ENCODE data around the gene SLC6A5. TPM values are rescaled to one million over a fixed set of nuclear protein-coding genes. Genes with fewer than 3 reads are reported as not detected.

Gene SLC6A5
- total RNA-seq, 1 donor from 2014 or later = not detected

DNA sequence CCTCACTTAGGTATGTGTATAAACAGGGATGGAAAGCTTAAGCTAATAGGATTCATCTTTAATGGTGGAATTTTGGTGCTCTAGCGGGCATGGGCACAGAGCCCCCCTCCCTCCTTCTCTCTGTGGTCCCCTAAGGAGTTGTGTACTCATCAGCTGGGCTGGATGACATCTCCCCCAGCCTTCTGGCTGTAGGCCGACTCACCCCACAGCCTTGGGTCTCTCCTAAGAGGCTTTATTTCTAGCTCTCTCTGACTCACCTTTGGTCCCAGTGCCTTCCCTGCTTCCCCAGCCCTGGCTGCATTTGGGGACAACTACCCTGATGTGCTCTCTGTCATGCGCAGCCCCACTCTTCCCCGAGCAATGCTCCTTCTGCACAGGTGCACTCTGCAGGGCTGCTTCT is 26.9 kb downstream of the SLC6A5 start:
- no peak for DNase-seq

DNA sequence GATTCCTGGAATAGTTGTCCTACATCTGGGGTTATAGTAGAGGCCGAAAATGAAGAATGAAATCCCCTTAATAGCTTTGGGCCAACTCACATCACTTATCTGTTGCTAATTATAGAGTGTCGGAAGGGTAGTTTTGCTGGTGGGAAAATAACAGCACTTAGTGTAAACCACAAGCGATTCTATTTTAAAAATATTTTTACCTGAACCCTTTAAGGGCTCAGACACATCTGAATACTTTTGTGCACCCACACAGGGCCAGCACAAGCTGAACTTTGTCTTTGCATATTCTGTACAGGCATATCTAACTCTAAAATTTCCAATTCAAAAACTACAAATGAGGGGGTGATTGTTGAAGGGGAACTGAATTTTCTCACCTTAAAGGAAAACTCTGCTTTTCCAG is 27.6 kb downstream of the SLC6A5 start:
- DNase-seq = no peak

- no peak for DNase-seq
Observed at GRCh38 chr11:20627701-20628100, 28.3 kb downstream of the SLC6A5 start.

GRCh38 chr11:20631519-20632168 is 32.2 kb downstream of the SLC6A5 start:
- no peak for DNase-seq

- no peak for DNase-seq
Observed at GRCh38 chr11:20632169-20632532, 32.7 kb downstream of the SLC6A5 start.

GRCh38 chr11:20634044-20634443 is 34.6 kb downstream of the SLC6A5 start:
- DNase-seq = no peak

- no peak for DNase-seq
Observed at GRCh38 chr11:20634781-20635180, 35.4 kb downstream of the SLC6A5 start.

DNA sequence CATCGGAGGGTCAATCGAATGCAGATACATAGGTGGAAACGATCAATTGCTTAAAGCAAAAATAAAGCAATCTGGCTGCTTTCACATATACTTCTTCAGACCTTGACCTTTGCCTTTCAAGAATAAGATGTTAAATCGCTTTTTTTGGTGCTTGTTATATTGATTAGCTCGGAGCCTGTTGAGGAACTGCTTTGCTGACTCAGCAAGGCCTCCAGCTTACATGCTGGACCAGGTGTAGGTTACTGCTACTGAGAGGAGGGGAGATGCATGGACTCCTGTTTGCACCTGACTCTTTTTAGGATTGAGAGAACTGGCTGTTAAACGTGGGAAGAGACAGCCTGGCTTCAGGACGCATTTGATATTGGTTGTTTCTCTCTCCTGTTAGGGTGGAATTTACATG is 38.7 kb downstream of the SLC6A5 start:
- no peak for DNase-seq

DNA sequence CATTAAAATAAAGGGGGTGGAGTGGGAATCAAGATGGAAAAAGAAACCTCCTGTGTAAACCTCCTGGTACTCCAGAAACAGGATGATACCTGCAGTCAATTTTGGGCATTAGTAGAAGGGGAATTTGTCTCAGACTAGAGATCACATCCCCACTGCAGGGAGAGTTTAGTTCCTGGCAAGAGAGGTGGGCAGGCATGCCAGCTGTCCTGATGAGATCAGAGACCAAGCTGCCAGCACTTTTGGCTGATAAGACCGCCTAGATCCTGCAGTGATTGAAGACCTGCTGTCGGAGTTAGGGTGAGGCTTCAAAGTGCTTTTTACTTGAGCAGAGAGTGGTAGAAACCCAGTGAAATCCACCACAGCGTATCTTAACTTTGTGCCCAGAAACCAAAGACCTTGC is 40.3 kb downstream of the SLC6A5 start:
- DNase-seq = no peak

DNA sequence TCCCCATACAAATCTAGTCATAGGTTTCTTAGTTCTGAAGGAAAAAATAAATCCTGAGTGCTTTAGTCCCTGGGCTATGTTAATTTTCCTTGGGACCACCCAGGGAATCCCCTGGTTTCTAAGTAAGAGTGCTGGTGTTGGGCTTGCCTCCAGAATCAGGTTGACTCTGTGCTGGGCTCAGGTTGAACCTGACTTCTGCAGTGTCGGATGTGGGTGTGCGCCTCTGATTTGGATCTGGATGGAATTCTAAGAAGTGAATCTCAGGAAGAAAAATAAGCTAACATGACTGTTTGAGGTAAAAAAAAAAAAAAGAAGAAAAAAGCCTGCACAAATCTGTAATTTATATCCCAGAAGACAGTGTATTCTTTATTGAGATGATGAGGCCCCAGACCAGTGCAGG is 41.0 kb downstream of the SLC6A5 start:
- DNase-seq = no peak

GRCh38 chr11:20644360-20644759 is 45.0 kb downstream of the SLC6A5 start:
- no peak for DNase-seq

DNA sequence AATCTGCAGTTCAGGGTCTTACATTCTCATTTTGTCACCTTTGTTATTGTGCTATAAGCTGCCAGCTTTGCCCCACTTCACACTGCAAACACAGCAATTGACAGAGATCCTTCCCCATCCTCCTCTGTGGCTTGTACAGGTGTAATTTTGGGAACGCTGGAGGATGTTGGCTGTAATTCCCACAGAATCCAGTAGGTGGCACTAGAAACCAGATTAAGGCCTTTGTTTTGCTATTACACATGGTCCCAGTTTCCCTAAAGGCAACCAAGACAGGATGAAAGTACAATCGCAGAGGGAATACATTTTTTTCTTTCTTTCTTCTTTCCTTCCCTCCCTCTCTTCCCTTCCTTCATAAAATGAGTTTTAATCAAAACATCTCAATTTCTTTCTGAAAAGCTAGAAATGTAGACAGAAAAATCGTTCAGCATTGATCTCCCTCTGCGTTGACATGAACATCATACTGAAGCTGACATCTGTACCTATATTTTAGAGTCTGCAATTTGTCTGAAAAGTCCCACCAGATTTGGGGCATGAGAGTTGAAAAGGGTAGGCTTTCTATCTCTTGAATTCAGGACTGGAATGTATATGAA is 48.7 kb downstream of the SLC6A5 start:
- peak; percentile 69 for DNase-seq

DNA sequence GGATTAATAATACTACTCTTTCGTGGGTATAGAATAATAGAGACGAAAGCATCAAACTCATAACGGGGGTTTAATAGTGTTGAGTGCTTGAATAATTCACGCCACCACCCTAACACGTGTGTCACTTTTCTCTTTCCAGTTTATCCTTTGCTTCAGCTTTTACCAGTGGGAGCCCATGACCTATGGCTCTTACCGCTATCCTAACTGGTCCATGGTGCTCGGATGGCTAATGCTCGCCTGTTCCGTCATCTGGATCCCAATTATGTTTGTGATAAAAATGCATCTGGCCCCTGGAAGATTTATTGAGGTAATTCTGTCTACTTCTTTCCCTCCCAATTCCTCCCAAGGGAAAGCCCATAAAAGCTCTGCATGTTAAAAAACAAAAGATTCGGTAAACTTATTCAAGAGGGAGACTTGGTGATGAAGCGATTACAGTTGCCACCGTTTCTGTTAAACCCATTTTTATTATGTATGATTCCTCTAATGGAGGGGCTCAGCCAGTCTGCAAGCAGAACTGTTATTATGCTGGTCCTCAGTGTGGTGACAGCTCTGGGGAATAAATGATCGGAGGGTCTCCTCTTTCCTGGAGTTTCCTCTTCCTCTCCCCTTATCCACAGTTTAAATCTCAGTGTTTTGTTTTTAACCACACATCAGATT is 52.9 kb downstream of the SLC6A5 start:
- no peak for DNase-seq

DNA sequence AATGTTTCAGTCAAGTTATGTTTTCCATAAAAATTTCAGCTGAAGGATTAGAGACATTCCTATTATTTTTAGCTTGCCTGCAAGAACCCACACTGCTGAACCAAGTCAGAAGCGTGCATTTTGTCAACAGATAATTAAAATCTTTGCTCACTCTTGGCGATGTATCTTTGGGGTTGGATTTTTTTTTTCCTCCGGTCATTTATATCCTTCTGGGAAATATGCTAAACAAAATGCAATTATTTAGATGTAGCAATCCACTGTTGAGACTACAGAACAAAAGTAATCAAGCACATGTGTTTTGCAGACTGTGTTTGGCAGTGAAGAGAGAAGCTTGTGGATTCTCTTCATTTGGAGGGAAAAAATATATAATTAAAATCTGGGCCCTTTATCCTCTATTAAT is 54.6 kb downstream of the SLC6A5 start:
- DNase-seq = no peak

GRCh38 chr11:20656901-20657300 is 57.5 kb downstream of the SLC6A5 start:
- no peak for DNase-seq

GRCh38 chr11:20658135-20658534 is 58.7 kb downstream of the SLC6A5 start:
- DNase-seq = no peak

DNA sequence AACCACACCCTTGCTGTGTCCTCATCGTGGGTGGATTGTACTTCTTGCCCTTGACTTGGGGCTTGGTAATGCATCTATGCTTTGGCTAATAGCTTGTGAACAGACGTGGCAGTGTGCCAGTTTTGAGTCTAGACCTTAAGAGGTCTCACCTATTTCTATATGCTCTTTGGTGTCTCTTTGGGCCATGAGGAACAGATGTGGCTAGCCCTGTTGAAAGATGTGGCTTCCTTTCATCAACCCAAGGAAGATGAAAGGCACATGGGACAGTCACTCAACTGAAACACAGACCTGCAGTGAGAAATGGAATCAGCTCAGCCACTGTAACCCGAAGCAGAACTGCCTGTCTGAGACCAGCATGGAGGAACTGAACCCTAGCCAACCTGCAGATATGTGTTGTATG is 62.0 kb downstream of the SLC6A5 start:
- DNase-seq = no peak

GRCh38 chr11:20661850-20662249 is 62.4 kb downstream of the SLC6A5 start:
- DNase-seq = no peak

DNA sequence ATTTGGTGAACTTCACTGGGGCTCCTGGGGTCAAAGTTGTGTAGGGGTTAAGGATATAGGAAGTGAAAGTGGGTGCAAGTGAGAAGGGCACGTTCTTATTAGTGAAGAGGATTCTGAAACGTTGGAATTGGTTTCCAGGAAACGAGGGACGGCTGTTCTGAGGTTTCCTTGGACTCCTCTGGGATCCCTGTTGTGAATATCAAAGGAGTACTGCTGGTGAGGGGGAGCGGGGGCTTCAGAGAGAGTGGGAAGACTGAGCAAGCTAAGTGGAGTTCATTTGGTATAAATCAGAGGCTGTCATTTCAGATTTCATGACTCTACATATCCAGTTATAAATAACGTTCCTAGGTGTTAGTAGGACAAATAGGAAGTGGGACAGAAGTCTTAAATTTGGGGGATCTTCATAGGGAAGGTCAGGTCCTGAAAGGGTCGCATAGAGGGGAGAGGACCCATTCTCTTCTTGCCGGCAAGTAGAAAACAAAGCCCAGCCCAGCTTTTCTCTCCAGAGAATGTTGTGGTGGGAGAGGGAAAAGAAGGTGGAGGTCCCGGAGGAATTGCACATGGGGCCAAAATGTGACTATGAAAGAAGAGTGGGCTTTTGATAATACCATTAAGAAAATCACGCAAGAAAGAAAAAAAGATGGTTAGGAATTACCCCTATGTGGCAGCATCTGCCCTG is 68.9 kb downstream of the SLC6A5 start:
- no peak for DNase-seq

- DNase-seq = no peak
Observed at GRCh38 chr11:20668844-20669819, 69.7 kb downstream of the SLC6A5 start, which contains the start of gene NELL1. NELL1 (plus strand) TSS chr11:20669586.

DNA sequence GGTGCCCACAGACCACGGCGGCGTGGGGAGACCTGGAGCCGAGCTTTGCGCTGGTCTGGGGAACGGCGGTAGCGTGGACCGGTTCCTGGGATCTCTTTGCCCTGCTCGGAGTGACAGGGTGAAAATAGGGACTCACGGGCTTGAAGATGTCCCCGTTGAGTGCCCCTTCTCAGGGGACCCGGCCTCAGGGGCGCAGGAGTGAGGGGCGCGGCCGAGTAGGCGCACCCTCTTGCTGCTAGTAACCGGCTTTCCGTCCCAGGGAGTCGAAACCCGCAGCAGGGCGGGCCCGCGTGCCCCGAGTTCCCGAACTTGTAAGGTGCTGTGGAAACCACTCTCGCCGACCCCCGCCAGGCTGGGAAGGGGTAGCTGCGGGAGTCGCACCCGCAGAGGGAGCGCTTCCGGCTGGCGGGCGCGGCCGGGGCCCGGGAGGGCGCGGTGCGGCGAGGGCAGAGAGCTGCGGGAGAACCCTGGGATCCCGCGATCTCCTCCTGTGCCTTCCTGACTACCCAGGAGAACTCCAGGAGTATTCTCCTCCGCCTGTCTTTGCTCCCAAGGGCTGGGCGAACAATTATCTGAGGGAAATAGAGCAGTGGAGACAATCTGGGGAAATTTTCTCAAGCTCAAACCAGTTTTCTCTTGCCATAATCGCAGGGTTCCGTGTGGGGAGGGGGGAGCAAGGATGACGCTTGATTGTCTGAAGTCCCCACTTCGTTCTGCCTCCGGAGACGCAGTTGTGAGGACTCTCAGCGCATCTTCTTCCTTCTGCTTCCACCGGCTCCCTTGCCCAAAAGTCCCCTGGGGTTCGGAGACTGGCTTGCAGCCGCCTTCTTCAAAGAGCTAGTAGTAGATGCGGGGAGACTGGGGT is 70.6 kb downstream of the SLC6A5 start:
- no peak for DNase-seq

Measured in dermis blood vessel endothelial cell (primary cell).